HFF-Myc (cell line): ENCODE results near the gene SEPHS2.
"Not testable (repeated sequence)": the region's sequence is repeated elsewhere in the genome, so short reads cannot be mapped to it uniquely, and the experiment has no call there.

ENCODE experiments used
- DNase-seq: peaks from one replicate; pipeline ENCODE4 v3.0.0-alpha.2; 2011; ENCODE audit warnings: low read depth; ENCODE audit errors: extremely low read depth
- H3K4me3 ChIP-seq: replicated peaks from 2 replicates; pipeline ENCODE4 v1.5.1; 2011; ENCODE audit warnings: low read depth, mild to moderate bottlenecking, control low read depth, low read length
- TF ChIP-seq, protein P1 (sequence below): IDR thresholded peaks from 2 replicates; pipeline ENCODE4 v1.5.1; 2012; ENCODE audit warnings: mild to moderate bottlenecking, low read depth, low read length, control low read depth; ENCODE audit errors: missing control alignments

The SEPHS2 gene

DNA sequence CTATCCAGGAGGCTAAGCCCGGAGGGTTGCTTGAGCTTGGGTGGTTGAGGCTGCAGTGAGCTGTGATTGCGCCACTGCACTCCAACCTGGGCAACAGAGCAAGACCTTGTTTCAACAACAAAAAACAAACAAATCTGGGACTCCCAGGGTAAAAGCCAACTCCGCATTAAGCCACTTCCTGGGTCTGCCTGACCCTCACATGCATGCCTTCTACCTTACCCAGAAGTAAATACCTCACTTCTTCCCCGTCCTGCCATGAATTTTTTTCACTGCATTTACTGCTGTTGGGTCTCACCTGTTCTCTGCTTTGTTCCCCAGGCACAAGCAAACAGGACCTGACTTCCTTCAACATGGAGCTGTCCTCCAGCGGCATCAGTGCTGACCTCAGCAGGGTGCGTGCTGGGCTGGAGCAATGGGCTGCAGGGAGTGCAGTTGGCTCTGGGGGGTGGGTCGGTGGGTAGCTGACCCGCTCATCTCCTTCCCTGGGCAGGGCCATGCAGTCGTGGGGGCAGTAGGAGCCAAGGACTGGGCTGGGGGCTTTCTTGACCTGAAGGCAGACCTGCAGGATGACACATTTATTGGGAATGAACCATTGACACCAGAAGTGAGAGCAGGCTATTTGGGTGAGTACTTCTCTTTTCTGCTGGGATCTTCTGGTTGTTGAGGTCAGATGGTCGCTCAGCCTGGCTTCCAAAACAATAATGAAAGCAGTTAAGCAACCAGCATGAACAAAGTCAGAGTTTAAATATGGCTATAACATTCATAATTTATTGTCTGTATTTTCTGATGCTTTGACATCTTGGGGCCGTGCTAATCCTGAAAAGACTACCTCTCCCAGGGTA, 43.3 kb upstream of the SEPHS2 start:
- no peak for DNase-seq
- TF ChIP-seq, protein P1, sequence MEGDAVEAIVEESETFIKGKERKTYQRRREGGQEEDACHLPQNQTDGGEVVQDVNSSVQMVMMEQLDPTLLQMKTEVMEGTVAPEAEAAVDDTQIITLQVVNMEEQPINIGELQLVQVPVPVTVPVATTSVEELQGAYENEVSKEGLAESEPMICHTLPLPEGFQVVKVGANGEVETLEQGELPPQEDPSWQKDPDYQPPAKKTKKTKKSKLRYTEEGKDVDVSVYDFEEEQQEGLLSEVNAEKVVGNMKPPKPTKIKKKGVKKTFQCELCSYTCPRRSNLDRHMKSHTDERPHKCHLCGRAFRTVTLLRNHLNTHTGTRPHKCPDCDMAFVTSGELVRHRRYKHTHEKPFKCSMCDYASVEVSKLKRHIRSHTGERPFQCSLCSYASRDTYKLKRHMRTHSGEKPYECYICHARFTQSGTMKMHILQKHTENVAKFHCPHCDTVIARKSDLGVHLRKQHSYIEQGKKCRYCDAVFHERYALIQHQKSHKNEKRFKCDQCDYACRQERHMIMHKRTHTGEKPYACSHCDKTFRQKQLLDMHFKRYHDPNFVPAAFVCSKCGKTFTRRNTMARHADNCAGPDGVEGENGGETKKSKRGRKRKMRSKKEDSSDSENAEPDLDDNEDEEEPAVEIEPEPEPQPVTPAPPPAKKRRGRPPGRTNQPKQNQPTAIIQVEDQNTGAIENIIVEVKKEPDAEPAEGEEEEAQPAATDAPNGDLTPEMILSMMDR, result no peak
- no peak overlapping the region for H3K4me3 ChIP-seq

- TF ChIP-seq, protein P1, result no peak
- no peak overlapping the region for H3K4me3 ChIP-seq
- DNase-seq, result no peak
Measured at GRCh38 chr16:30485818-30486436, 40.3 kb upstream of the SEPHS2 start.

DNA sequence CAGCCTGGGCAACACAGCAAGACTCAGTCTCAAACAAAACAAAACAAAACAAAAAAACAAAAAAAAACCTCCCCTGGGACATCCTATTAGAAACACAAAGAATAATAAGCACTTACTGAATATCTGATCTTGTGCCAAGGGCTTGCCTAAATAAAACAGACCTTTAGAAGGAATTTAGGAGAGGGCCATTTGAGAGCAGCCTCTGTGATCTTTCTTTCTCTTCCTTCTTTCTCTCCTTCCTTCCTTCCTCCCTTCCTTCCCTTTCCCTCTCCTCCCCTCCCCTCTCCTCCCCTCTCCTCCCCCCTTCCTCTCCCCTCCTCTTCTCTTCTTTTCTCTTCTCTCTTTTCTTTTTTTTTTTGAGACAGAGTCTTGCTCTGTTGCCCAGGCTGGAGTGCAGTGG, 39.2 kb upstream of the SEPHS2 start:
- no peak for DNase-seq
- no peak overlapping the region for H3K4me3 ChIP-seq
- TF ChIP-seq, protein P1, result no peak

DNA sequence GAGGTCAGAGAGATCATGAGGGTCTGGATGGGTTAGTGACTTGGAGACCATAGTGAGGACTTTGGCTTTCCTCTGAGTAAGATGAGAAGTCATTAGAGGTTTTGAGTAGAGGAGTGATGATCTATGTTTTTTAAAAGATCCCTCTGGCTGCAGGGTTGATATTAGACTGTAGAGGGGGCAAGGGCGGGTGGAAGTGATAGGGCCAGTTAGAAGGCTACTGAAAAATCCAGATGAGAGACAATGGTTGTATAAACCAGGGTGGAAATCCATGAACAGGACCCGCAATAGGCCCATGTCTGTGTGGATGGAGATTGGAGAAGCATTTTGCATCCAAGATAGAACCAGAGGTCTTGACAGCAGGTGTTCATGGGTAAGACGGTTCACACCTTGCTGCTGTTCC, 36.7 kb upstream of the SEPHS2 start:
- TF ChIP-seq, protein P1, result peak; percentile 31
- no peak for DNase-seq

GRCh38 chr16:30481381-30481780, 35.7 kb upstream of the SEPHS2 start:
- no peak overlapping the region for H3K4me3 ChIP-seq
- DNase-seq, result no peak
- TF ChIP-seq, protein P1, result no peak

More for the DNA sequence above, 36.7 kb upstream of the SEPHS2 start:
- H3K4me3 ChIP-seq, result no peak overlapping the region

GRCh38 chr16:30478766-30479478, 33.2 kb upstream of the SEPHS2 start:
- TF ChIP-seq, protein P1, result no peak
- DNase-seq, result no peak
- H3K4me3 ChIP-seq, result no peak overlapping the region

GRCh38 chr16:30477773-30478172, 32.1 kb upstream of the SEPHS2 start:
- not testable (repeated sequence) for DNase-seq

More at GRCh38 chr16:30477773-30478172, 32.1 kb upstream of the SEPHS2 start:
- not testable (repeated sequence) for H3K4me3 ChIP-seq
